HepG2 (cell line): Measurements from ENCODE around the gene BCORL1.

Experiments
- POLR2A ChIP-seq, 2 experiments: IDR thresholded peaks; 2 replicates each; pipeline ENCODE4 v1.6.1; 2011; ENCODE audit warnings: low read depth in 2 of 2, low read length in 2 of 2, mild to moderate bottlenecking in 1 of 2, moderate library complexity in 1 of 2; ENCODE audit not compliant: insufficient read depth in 1 of 2
- POLR2AphosphoS2 ChIP-seq: IDR thresholded peaks from 2 replicates; pipeline ENCODE4 v1.6.1; 2011; ENCODE audit warnings: low read depth, low read length, improper control_type of control experiment
- RAD21 ChIP-seq: fragments of 450-650 bp; formaldehyde crosslinking; IDR thresholded peaks from 2 replicates; pipeline ENCODE4 v1.5.0; 2020; ENCODE audit warnings: mild to moderate bottlenecking
- ZNF615 ChIP-seq: sonication (generic); formaldehyde crosslinking; IDR thresholded peaks from 2 replicates; pipeline ENCODE4 v1.5.0; 2020; ENCODE audit warnings: mild to moderate bottlenecking, missing genetic modification reagents, borderline replicate concordance

DNA sequence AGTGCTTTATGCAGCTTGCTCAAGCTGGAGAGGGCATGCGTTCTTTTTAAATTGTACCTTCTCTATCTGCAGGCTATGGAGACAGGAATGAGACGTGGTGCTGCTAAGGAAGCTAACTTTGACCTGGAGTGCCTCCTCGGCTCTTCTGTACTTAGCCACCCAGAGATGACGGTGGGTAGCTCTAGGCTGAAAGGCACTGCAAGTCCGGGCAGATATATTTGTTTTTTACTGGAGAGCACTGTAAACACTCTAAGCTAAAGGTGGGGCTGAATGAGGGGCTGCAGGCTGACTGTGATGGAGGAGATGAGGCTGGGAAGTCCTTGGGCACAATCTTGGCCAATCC lies 115.7 kb downstream of the BCORL1 start:
- no peak for TF ChIP-seq POLR2AphosphoS2
- no peak for TF ChIP-seq RAD21 (CRISPR knock-in tag)
- TF ChIP-seq POLR2A (IDR thresholded peaks at IDR 0.05; ENCODE audit: insufficient read depth in 1 of 2, low read depth in 2 of 2, low read length in 2 of 2) = no peak
- no peak for TF ChIP-seq ZNF615 (CRISPR knock-in tag)
